K562 (cell line): Measurements from ENCODE around the gene NABP2. TPM values are rescaled to one million over a fixed set of nuclear protein-coding genes. Genes with fewer than 3 reads are reported as not detected.

Source experiments
- ATF3 ChIP-seq, 2 experiments: fragments of 450-650 bp in 1 of 2; sonication (generic) in 1 of 2; formaldehyde crosslinking in 1 of 2; IDR thresholded peaks in 1 of 2; conservative IDR thresholded peaks in 1 of 2; 2 replicates each; pipeline versions ENCODE4 v1.6.1 to v1.8.1; 2016 to 2023; ENCODE audit warnings: mild to moderate bottlenecking in 2 of 2, moderate library complexity in 2 of 2, inconsistent platforms in 1 of 2, missing genetic modification reagents in 1 of 2
- BRD9 ChIP-seq: fragments of 450-650 bp; IDR thresholded peaks from 2 replicates; pipeline ENCODE4 v1.6.1; 2018; ENCODE audit warnings: low read depth; ENCODE audit not compliant: partially characterized antibody
- BRF2 ChIP-seq: IDR thresholded peaks from 3 replicates; pipeline ENCODE4 v1.6.1; 2011; ENCODE audit warnings: borderline replicate concordance, mild to moderate bottlenecking; ENCODE audit not compliant: insufficient read length, insufficient read depth
- CSDE1 ChIP-seq, 2 experiments: fragments of 450-650 bp; IDR thresholded peaks; 2 replicates each; pipeline ENCODE4 v1.6.1; 2016; ENCODE audit warnings: mild to moderate bottlenecking in 1 of 2
- DMBX1 ChIP-seq: fragments of 250-450 bp; sonication (Bioruptor Pico); IDR thresholded peaks from 2 replicates; pipeline ENCODE4 v1.8.0; 2022; ENCODE audit warnings: inconsistent platforms, mild to moderate bottlenecking, moderate library complexity, borderline replicate concordance
- HOMEZ ChIP-seq: fragments of 250-450 bp; sonication (Bioruptor Pico); IDR thresholded peaks from 2 replicates; pipeline ENCODE4 v1.4.0; 2020; ENCODE audit warnings: mild to moderate bottlenecking, moderate library complexity
- ILK ChIP-seq: fragments of 450-650 bp; IDR thresholded peaks from 2 replicates; pipeline ENCODE4 v1.6.1; 2016; ENCODE audit warnings: missing genetic modification characterization, low read depth, mild to moderate bottlenecking, missing compliant biosample characterization, moderate library complexity, borderline replicate concordance
- MLLT1 ChIP-seq, 2 experiments: fragments of 450-650 bp; IDR thresholded peaks; 2 replicates each; pipeline ENCODE4 v1.6.1; 2016
- MYBL2 ChIP-seq, 2 experiments: fragments of 450-650 bp in 1 of 2; sonication (generic) in 1 of 2; formaldehyde crosslinking in 1 of 2; IDR thresholded peaks; 2 replicates each; pipeline versions ENCODE4 v1.6.1 to v1.8.1; 2017 to 2022; ENCODE audit warnings: borderline replicate concordance in 1 of 2, inconsistent platforms in 1 of 2, low read depth in 1 of 2, mild to moderate bottlenecking in 1 of 2, missing genetic modification reagents in 1 of 2, moderate library complexity in 1 of 2
- PKNOX1 ChIP-seq: fragments of 450-650 bp; IDR thresholded peaks from 2 replicates; pipeline ENCODE4 v1.6.1; 2016
- SMARCA4 ChIP-seq: fragments of 450-650 bp; IDR thresholded peaks from 2 replicates; pipeline ENCODE4 v1.6.1; 2016
- ZBTB2 ChIP-seq: fragments of 450-650 bp; IDR thresholded peaks from 2 replicates; pipeline ENCODE4 v1.6.1; 2016; ENCODE audit warnings: antibody characterized with exemption
- ZNF24 ChIP-seq: fragments of 450-650 bp; IDR thresholded peaks from 2 replicates; pipeline ENCODE4 v1.6.1; 2016
- ZNF347 ChIP-seq: fragments of 450-650 bp; formaldehyde crosslinking; IDR thresholded peaks from 2 replicates; pipeline ENCODE4 v1.4.0; 2020; ENCODE audit warnings: low read depth, mild to moderate bottlenecking, moderate library complexity
- ZNF445 ChIP-seq: fragments of 250-450 bp; sonication (Bioruptor Pico); IDR thresholded peaks from 2 replicates; pipeline ENCODE4 v1.4.0; 2020; ENCODE audit warnings: low read depth, mild to moderate bottlenecking, moderate library complexity
- ZNF561 ChIP-seq: fragments of 450-650 bp; formaldehyde crosslinking; conservative IDR thresholded peaks from 2 replicates; pipeline ENCODE4 v1.4.0; 2020; ENCODE audit warnings: mild to moderate bottlenecking, moderate library complexity
- ZNF583 ChIP-seq: fragments of 250-450 bp; sonication (Bioruptor Pico); IDR thresholded peaks from 2 replicates; pipeline ENCODE4 v1.4.0; 2020
- ZNF707 ChIP-seq: fragments of 250-450 bp; sonication (Bioruptor Pico); conservative IDR thresholded peaks from 2 replicates; pipeline ENCODE4 v1.8.0; 2022; ENCODE audit warnings: inconsistent platforms, mild to moderate bottlenecking, moderate library complexity
- polyA plus RNA-seq, 8 experiments: library from polyadenylated mRNA; depleted of rRNA in 4 of 8; stranded (reverse) in 5 of 8; unstranded in 3 of 8; fragments of >200 nt; fragmentation: Nextera tagmentation in 2 of 8; fragmentation: Illumina TruSeq in 1 of 8; extraction: Ambion mirVana in 2 of 8; extraction: Trizol in 1 of 8; gene quantifications; 2 replicates each; pipeline versions ENCODE4 v1.2.1 to v1.2.3, GENCODE V29; 2011 to 2014; ENCODE audit warnings: inconsistent platforms in 1 of 8, missing spikeins in 1 of 8
- total RNA-seq, 7 experiments: library from RNA; depleted of rRNA in 6 of 7; stranded (reverse); fragments of >200 nt in 6 of 7; fragmentation: Illumina TruSeq in 2 of 7; extraction: Trizol in 2 of 7; gene quantifications; 2 replicates each; pipeline versions ENCODE4 v1.2.1 to v1.2.3, GENCODE V29; 2011 to 2021; ENCODE audit warnings: low replicate concordance in 1 of 7

The NABP2 gene
- total and polyA plus RNA-seq, 9 of the 15 experiments (the other 6 are each of a cell fraction or from before 2014, with no cell fraction given), result 11.3 to 60.6 (median 43.5) TPM

GRCh38 chr12:56223571-56224101 is 506 bp upstream of the NABP2 start (continued):
- TF ChIP-seq BRF2, result no peak
- TF ChIP-seq MLLT1 (IDR thresholded peaks at IDR 0.05), result peak in 1 of 2 experiments; percentile 27; a peak in 1 of 4 replicates
- no peak for TF ChIP-seq MYBL2 (IDR thresholded peaks at IDR 0.05; ENCODE audit: low read depth)
- TF ChIP-seq MYBL2 (CRISPR knock-in tag; IDR thresholded peaks at IDR 0.05; ENCODE audit: borderline replicate concordance), result no peak
- no peak for TF ChIP-seq ILK
- 0 out of 2 replicates have a peak, but pooled peaks have one; percentile 10 for TF ChIP-seq PKNOX1
- no peak for TF ChIP-seq ATF3 (IDR thresholded peaks at IDR 0.05)
- no peak for TF ChIP-seq ATF3 (CRISPR knock-in tag; conservative IDR thresholded peaks at IDR 0.05)
- 0 out of 2 replicates have a peak, but pooled peaks have one; percentile 6 for TF ChIP-seq ZBTB2
- no peak for TF ChIP-seq ZNF561 (CRISPR knock-in tag)
- TF ChIP-seq ZNF445 (CRISPR knock-in tag), result no peak
- TF ChIP-seq ZNF24, result peak; percentile 6; the same call in 1 of the 2 replicates
- TF ChIP-seq ZNF347, result no peak
- TF ChIP-seq CSDE1 (IDR thresholded peaks at IDR 0.05), result peak in 1 of 2 experiments; percentile 67; a peak in 1 of 4 replicates
- 0 out of 2 replicates have a peak, but pooled peaks have one; percentile 8 for TF ChIP-seq SMARCA4
- TF ChIP-seq DMBX1 (CRISPR knock-in tag), result no peak
- TF ChIP-seq ZNF583 (CRISPR knock-in tag), result no peak
- TF ChIP-seq ZNF707, result no peak
- TF ChIP-seq BRD9, result peak; percentile 56
- TF ChIP-seq HOMEZ (CRISPR knock-in tag), result no peak
